ENCODE data around the gene PM20D2. TPM values are rescaled to one million over a fixed set of nuclear protein-coding genes. Genes with fewer than 3 reads are reported as not detected.
A peak's percentile ranks its signal among the peaks of the same experiment; 100 is the strongest.

PM20D2 gene, protein sequence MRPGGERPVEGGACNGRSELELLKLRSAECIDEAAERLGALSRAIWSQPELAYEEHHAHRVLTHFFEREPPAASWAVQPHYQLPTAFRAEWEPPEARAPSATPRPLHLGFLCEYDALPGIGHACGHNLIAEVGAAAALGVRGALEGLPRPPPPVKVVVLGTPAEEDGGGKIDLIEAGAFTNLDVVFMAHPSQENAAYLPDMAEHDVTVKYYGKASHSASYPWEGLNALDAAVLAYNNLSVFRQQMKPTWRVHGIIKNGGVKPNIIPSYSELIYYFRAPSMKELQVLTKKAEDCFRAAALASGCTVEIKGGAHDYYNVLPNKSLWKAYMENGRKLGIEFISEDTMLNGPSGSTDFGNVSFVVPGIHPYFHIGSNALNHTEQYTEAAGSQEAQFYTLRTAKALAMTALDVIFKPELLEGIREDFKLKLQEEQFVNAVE
- polyA plus RNA-seq (2013, experiment 1 of 4) = 12.0 TPM
- 9.9 TPM for polyA plus RNA-seq (2013, experiment 2 of 4)
- 8.8 TPM for polyA plus RNA-seq (2013, experiment 3 of 4)
- 10.4 TPM for polyA plus RNA-seq (2013, experiment 4 of 4)

DNA sequence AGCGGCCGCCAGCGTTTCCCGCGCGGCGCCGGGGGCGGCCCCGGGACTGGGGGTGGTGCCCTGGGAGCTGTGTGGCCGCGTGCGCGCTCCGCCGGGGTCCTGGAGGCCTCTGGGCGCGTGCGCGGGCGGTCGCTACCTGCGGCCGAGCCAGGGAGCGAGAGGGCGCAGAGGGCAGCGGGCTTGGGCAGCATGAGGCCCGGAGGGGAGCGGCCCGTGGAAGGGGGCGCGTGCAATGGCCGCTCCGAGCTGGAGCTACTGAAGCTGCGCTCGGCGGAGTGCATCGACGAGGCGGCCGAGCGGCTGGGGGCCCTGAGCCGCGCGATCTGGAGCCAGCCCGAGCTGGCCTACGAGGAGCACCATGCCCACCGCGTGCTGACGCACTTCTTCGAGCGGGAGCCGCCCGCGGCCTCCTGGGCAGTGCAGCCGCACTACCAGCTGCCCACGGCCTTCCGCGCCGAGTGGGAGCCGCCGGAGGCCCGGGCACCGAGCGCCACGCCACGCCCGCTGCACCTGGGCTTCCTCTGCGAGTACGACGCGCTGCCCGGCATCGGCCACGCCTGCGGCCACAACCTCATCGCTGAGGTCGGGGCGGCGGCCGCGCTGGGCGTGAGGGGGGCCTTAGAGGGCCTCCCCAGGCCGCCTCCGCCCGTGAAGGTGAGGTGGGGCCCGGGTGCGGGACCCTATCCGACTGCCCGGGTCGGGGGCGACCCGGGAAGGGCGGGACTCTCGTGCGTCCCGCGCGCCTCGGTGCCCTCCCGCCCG, at the start of gene PM20D2:
TSS of gene PM20D2 (plus strand) at position 100 of the 762 bp plus-strand sequence. CDS start at position 190, 90 bp downstream.
- Histone ChIP-seq H3K36me3 (ENCODE audit: control insufficient read depth, insufficient read depth, low read length) (no peaks in the 10 kb centered on the region), H3K27ac (ENCODE audit: insufficient read depth, low read depth, low read length, poor library complexity, severe bottlenecking) (no peak within 1 kb of the TSS), H3K4me3 (ENCODE audit: insufficient read depth, low read depth, low read length) (peak within 1 kb of the TSS; percentile 61), H3K4me1 (ENCODE audit: control insufficient read depth, insufficient read depth, low read length) (no peaks in the 10 kb centered on the region), H3K9me3 (ENCODE audit: control insufficient read depth, low read length) (no peaks in the 10 kb centered on the region), H3K27me3 (ENCODE audit: control insufficient read depth, insufficient read depth, low read length, poor library complexity, severe bottlenecking) (peaks cover 40% of the 10 kb centered on the region)
- WGBS, 2 experiments = 0% methylated on average over 102 of the region's 102 CpGs

DNA sequence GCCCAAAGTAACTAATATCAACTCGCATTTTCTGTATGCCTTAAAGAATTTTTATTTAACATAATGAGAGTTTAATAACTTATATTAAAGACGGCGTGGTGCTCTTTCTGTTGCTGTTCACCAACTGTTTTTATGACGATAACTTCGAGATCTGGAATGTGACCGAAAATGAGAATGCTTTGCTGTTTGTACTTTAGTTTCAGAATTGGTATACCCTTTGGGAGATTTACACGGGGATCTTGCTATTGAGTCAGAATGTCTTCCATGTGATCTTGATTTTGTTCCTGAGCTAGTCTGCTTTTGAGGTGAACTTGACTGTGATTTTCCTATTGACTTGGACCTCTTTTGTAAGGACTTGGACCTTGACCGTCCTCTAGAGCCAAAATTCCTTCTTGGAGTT, 47.4 kb upstream of the PM20D2 start:
- Histone ChIP-seq H3K36me3 (ENCODE audit: control insufficient read depth, insufficient read depth, low read length) (no peaks in the 10 kb centered on the region), H3K27me3 (ENCODE audit: control insufficient read depth, insufficient read depth, low read length, poor library complexity, severe bottlenecking) (no peaks in the 10 kb centered on the region), H3K27ac (ENCODE audit: insufficient read depth, low read depth, low read length, poor library complexity, severe bottlenecking) (no peak overlapping the region), H3K4me3 (ENCODE audit: insufficient read depth, low read depth, low read length) (no peak overlapping the region), H3K9me3 (ENCODE audit: control insufficient read depth, low read length) (no peaks in the 10 kb centered on the region), H3K4me1 (ENCODE audit: control insufficient read depth, insufficient read depth, low read length) (no peaks in the 10 kb centered on the region)
- 96 to 98% methylated on average over 7 of the region's 8 CpGs for WGBS, 2 experiments

DNA sequence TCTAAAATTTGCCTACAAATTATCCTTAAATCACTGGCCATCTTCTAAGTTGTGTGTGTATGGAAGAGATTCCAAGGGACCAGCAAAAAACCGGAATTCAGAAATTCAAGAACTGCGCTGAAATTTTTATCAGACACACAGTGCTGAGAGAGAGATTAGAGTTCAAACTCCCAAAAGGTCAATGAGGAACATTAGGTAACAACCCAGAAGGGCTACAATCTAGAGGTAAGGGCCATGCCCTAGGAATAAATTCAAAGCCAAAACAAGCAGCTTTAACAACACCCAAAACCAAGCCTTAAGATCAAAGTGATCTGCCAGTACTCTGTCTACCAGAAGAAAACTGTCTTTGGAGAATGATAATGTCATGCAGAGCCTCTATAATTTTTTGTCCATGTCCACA, 45.7 kb upstream of the PM20D2 start:
- H3K9me3 ChIP-seq (ENCODE audit: control insufficient read depth, low read length) = no peaks in the 10 kb centered on the region
- H3K4me3 ChIP-seq (ENCODE audit: insufficient read depth, low read depth, low read length) = no peak overlapping the region
- 83 to 92% methylated on average over 2 of the region's 2 CpGs for WGBS, 2 experiments
- peaks cover 5% of the 10 kb centered on the region for H3K36me3 ChIP-seq (ENCODE audit: control insufficient read depth, insufficient read depth, low read length)
- no peaks in the 10 kb centered on the region for H3K27me3 ChIP-seq (ENCODE audit: control insufficient read depth, insufficient read depth, low read length, poor library complexity, severe bottlenecking)
- no peak overlapping the region for H3K27ac ChIP-seq (ENCODE audit: insufficient read depth, low read depth, low read length, poor library complexity, severe bottlenecking)
- H3K4me1 ChIP-seq (ENCODE audit: control insufficient read depth, insufficient read depth, low read length) = no peaks in the 10 kb centered on the region

DNA sequence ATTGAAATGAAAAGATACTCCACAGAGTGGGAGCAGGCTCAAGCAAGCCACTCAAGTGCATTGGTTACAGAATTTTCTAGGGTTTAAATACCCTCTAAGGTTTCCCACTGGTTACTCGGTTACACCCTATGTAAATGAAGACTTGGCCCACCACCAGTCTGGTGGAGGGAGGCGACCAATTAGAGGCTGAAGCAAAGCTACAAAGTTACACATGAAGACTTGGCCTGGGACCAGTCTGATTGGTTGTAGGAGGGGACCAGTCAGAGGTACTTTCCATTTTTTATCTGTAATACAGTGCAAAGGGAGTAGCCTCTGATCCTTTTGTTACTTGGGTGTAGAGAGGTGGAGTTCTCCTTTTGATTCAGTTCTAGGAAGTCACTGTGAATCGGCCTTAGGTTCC, 35.6 kb upstream of the PM20D2 start:
- Histone ChIP-seq H3K9me3 (ENCODE audit: control insufficient read depth, low read length) (no peaks in the 10 kb centered on the region), H3K36me3 (ENCODE audit: control insufficient read depth, insufficient read depth, low read length) (no peaks in the 10 kb centered on the region), H3K27ac (ENCODE audit: insufficient read depth, low read depth, low read length, poor library complexity, severe bottlenecking) (no peak overlapping the region), H3K4me3 (ENCODE audit: insufficient read depth, low read depth, low read length) (no peak overlapping the region), H3K27me3 (ENCODE audit: control insufficient read depth, insufficient read depth, low read length, poor library complexity, severe bottlenecking) (no peaks in the 10 kb centered on the region), H3K4me1 (ENCODE audit: control insufficient read depth, insufficient read depth, low read length) (no peaks in the 10 kb centered on the region)
- 92 to 93% methylated on average over 3 of the region's 3 CpGs for WGBS, 2 experiments

DNA sequence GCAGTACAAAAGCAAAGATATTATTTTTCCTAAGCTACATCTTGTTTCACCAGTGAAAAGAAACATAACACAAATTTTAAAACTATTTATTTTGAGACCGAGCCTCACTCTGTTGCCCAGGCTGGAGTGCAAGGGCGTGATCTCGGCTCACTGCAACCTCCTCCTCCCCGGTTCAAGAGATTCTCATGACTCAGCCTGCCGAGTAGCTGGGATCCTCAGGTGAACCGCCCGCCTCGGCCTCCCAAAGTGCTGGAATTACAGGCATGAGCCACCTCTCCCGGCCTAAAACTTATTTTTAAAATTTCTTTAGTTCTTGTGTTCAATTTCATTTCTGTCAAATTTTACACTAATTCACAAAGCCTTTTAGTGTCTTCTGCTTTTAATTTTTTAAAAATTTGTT, 33.9 kb upstream of the PM20D2 start:
- Histone ChIP-seq H3K27me3 (ENCODE audit: control insufficient read depth, insufficient read depth, low read length, poor library complexity, severe bottlenecking) (peaks cover 2% of the 10 kb centered on the region), H3K9me3 (ENCODE audit: control insufficient read depth, low read length) (no peaks in the 10 kb centered on the region), H3K4me3 (ENCODE audit: insufficient read depth, low read depth, low read length) (no peak overlapping the region), H3K4me1 (ENCODE audit: control insufficient read depth, insufficient read depth, low read length) (no peaks in the 10 kb centered on the region), H3K36me3 (ENCODE audit: control insufficient read depth, insufficient read depth, low read length) (no peaks in the 10 kb centered on the region), H3K27ac (ENCODE audit: insufficient read depth, low read depth, low read length, poor library complexity, severe bottlenecking) (no peak overlapping the region)
- 86 to 92% methylated on average over 9 of the region's 9 CpGs for WGBS, 2 experiments

DNA sequence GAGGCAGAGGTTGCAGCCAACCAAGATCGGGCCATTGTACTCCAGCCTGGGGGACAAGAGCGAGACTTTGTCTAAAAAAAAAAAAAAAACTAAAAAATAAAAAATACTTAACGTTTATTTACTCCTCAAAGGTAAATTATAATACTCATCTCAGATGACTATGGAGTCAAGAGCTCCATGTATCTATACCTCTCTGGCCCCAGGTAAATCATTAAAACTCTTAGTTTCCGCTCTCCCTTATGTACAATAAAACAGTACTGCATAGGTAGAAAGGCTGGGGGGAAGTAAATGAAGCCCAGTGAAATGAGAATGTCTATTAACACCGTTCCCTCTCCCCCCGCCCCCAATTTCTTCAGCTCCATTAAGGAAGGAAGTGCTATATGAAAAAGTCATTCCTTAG, 29.2 kb upstream of the PM20D2 start:
- Histone ChIP-seq H3K9me3 (ENCODE audit: control insufficient read depth, low read length) (no peaks in the 10 kb centered on the region), H3K4me3 (ENCODE audit: insufficient read depth, low read depth, low read length) (peak overlapping the region; percentile 80), H3K36me3 (ENCODE audit: control insufficient read depth, insufficient read depth, low read length) (no peaks in the 10 kb centered on the region), H3K27ac (ENCODE audit: insufficient read depth, low read depth, low read length, poor library complexity, severe bottlenecking) (no peak overlapping the region), H3K4me1 (ENCODE audit: control insufficient read depth, insufficient read depth, low read length) (no peaks in the 10 kb centered on the region), H3K27me3 (ENCODE audit: control insufficient read depth, insufficient read depth, low read length, poor library complexity, severe bottlenecking) (peaks cover 18% of the 10 kb centered on the region)
- WGBS, 2 experiments = 51 to 76% methylated on average over 4 to 5 of the region's 6 CpGs

DNA sequence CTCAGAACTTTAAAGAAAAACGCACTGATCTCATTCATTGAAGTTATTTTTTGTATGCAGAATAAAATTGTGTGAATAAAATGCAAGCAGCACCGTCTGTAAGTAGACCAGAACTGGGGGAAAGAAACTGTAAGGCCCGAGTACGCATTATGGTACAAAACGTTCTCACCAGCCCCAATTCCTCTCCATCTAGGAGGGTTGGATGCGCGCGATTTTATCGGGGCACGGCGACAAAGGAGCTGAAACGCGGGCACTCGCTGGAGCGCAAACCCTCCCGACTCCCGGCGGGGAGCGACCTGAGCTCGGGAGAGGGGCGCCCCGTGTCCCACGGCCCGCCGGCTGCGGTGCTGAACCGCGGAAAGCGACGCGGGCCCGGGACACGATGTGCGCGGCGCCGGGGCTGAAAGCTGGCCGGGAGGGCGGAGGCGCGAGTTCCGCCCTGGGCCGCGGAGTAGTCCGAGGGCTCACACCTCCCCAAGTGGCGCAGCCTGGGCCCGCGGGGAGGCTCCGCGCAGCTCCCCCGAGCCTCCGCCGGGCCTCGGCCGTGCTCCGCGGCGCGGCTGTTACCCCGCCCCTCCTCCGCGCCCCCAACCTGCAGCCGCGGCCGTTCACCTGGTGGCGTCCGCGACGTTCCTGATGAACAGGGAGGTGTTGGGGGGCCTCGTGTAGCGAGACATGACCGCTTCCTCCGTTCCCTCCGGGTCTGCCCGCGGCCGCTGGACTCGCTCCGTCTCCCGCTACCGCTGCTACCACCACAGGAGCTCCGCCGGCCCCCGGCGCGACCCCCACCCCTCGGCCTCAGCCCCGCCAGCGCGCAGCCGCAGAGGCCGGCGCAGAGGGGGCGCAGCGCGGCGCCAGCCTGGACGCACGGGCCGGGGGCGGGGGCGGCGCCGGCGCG, 28.4 kb upstream of the PM20D2 start, which contains the start of gene SRSF12:
TSS of gene SRSF12 (minus strand) at position 861 of the 898 bp plus-strand sequence. CDS start at position 677, 184 bp downstream.
- Histone ChIP-seq H3K36me3 (ENCODE audit: control insufficient read depth, insufficient read depth, low read length) (no peaks in the 10 kb centered on the region), H3K27ac (ENCODE audit: insufficient read depth, low read depth, low read length, poor library complexity, severe bottlenecking) (no peak within 1 kb of the TSS), H3K4me1 (ENCODE audit: control insufficient read depth, insufficient read depth, low read length) (no peaks in the 10 kb centered on the region), H3K9me3 (ENCODE audit: control insufficient read depth, low read length) (no peaks in the 10 kb centered on the region), H3K4me3 (ENCODE audit: insufficient read depth, low read depth, low read length) (peak within 1 kb of the TSS; percentile 80), H3K27me3 (ENCODE audit: control insufficient read depth, insufficient read depth, low read length, poor library complexity, severe bottlenecking) (peaks cover 18% of the 10 kb centered on the region)
- WGBS, 2 experiments = 0% methylated on average over 106 of the region's 106 CpGs

DNA sequence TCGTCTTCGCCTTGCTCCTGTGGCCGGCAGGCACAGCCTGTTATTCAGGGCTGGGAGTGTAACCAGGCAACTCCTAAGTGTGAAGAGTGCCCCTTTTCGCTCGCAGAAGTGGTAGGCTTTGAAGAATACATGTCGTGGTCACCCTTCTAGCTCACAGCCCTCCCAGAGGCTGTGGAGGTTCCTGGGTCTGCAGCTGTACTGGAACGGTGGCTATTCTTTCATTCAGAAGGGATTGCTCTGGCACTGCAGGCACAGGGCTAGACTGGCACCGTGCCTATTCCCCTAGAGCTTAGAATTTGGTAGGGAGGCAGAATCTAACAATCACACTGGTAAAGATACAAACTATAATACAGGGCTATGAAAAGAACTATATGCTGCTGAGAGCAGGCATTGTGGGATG, 26.9 kb upstream of the PM20D2 start:
- Histone ChIP-seq H3K4me1 (ENCODE audit: control insufficient read depth, insufficient read depth, low read length) (no peaks in the 10 kb centered on the region), H3K36me3 (ENCODE audit: control insufficient read depth, insufficient read depth, low read length) (no peaks in the 10 kb centered on the region), H3K4me3 (ENCODE audit: insufficient read depth, low read depth, low read length) (no peak overlapping the region), H3K9me3 (ENCODE audit: control insufficient read depth, low read length) (no peaks in the 10 kb centered on the region), H3K27me3 (ENCODE audit: control insufficient read depth, insufficient read depth, low read length, poor library complexity, severe bottlenecking) (peaks cover 18% of the 10 kb centered on the region), H3K27ac (ENCODE audit: insufficient read depth, low read depth, low read length, poor library complexity, severe bottlenecking) (no peak overlapping the region)
- 81 to 83% methylated on average over 8 of the region's 8 CpGs for WGBS, 2 experiments

DNA sequence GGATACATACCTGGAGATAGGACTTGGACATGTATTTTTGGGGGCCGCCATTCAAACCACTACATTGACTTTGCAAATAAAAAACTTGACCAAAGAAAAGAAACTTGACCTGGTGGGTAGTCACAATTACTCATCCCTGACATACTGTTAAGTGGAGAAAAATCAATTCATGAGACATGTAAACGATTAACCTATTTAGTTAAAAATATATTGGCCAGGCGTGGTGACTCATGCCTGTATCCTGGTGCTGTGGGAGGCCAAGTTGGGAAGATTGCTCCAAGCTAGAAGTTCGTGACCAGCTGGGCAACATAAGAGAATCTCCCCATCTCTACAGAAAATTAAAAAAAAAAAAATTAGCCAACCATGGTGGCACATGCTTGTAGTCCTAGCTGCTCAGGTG, 25.5 kb upstream of the PM20D2 start:
- peaks cover 18% of the 10 kb centered on the region for H3K27me3 ChIP-seq (ENCODE audit: control insufficient read depth, insufficient read depth, low read length, poor library complexity, severe bottlenecking)
- no peaks in the 10 kb centered on the region for H3K9me3 ChIP-seq (ENCODE audit: control insufficient read depth, low read length)
- no peak overlapping the region for H3K27ac ChIP-seq (ENCODE audit: insufficient read depth, low read depth, low read length, poor library complexity, severe bottlenecking)
- no peak overlapping the region for H3K4me3 ChIP-seq (ENCODE audit: insufficient read depth, low read depth, low read length)
- no peaks in the 10 kb centered on the region for H3K36me3 ChIP-seq (ENCODE audit: control insufficient read depth, insufficient read depth, low read length)
- no peaks in the 10 kb centered on the region for H3K4me1 ChIP-seq (ENCODE audit: control insufficient read depth, insufficient read depth, low read length)
- 89 to 96% methylated on average over 4 of the region's 4 CpGs for WGBS, 2 experiments

Data from ectodermal cell (in vitro differentiated cells).